Posterior cingulate gyrus (tissue), 11 donors: ENCODE data around the gene ARHGAP40.
A peak's percentile ranks its signal among the peaks of the same experiment; 100 is the strongest.

Experiments used
- DNase-seq, 10 donors: peaks; one replicate each; pipeline versions ENCODE4 v3.0.0 to v3.0.0-alpha.2; 2020 to 2021; ENCODE audit warnings: mixed read lengths in 3 of 10
- intact Hi-C: fragments of 100-400 bp; cut with DNase I; formaldehyde crosslinking; loops from one replicate; pipeline ENCODE4 v1.15.1; 2023

Gene ARHGAP40

GRCh38 chr20:38601216-38602184 lies at the start of gene ARHGAP40:
Gene ARHGAP40 (plus strand): TSS chr20:38601809.
- no peak for DNase-seq

DNA sequence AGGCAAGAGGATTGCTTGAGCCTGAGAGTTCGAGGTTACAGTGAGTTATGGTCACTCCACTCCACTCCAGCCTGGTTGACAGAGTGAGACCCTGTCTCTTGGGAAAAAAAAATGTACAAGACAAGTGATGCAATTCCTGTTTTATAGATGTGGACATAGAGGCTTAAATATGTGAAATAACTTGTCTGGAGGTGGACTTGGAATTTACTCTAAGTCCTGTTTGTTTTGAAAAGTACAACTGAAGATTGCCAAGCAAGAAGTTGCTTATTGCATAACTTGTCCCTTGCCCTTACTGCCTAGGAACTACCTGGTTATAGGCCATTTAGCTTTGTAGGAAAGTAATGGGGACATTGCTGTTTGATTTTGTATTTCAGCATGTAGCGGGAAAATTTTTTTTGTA lies 46.6 kb upstream of the ARHGAP40 start:
- intact Hi-C loops: no loop called here

More at GRCh38 chr20:38601216-38602184, at the start of gene ARHGAP40:
- intact Hi-C loops: no loop called here

DNA sequence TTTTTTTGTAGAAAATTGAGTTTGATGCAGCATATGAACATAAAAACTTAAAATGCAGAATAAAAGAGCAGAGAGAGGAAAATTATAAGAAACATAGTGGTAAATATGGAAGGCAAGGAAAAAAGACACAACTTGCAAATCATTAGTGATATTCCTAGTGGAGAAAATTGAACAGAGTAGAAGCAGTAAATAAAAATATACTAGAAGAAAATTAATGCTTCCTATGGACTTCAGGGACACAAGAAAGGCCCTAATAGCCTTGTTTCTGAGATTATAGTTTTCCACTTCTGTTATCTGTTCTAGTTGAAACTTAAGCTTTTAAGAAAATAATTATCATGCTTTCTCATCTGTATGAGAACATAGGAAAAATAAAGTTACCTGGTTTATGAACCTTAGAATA lies 46.2 kb upstream of the ARHGAP40 start:
- DNase-seq: no peak
- intact Hi-C loops: no loop called here

More for the DNA sequence above, 46.6 kb upstream of the ARHGAP40 start:
- no peak for DNase-seq

- intact Hi-C loops: no loop called here
- no peak for DNase-seq
Measured at GRCh38 chr20:38557174-38557573, 44.4 kb upstream of the ARHGAP40 start.

GRCh38 chr20:38558596-38559360 lies 42.8 kb upstream of the ARHGAP40 start:
- intact Hi-C loops: no loop called here
- DNase-seq: no peak

- intact Hi-C loops: no loop called here
- no peak for DNase-seq
Measured at GRCh38 chr20:38559764-38560163, 41.8 kb upstream of the ARHGAP40 start.

DNA sequence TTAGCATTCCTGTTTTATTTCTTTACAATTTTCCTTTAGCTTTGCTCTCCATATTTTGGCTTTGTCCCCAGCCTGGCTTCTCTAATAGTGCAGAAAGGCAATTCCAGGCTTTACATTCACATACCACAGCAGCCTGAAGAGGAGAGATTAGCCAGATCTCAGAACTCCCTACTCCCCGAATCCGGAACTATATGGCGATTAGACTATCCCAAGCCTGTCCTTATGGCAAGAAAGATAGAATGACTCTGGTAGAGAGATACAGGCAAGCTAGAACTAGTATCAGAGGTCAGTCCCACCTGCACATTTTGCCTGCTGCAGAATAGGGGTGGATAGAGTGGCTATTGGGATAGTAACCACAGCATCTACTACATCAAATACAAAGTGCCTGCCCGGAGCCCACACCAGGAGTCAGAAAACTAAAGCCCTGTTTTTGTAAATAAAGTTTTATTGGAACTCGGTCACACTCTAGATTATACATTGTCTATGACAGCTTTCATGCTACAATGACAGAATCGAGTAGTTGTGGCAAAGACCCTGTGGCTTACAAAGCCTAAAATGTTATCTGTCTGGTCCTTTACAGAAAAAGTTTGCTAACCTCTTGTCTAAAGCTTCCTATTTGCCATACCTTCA lies 37.7 kb upstream of the ARHGAP40 start:
- no peak for DNase-seq
- intact Hi-C loops: no loop called here

- no peak for DNase-seq
- intact Hi-C loops: no loop called here
Measured at GRCh38 chr20:38564680-38565079, 36.9 kb upstream of the ARHGAP40 start.

DNA sequence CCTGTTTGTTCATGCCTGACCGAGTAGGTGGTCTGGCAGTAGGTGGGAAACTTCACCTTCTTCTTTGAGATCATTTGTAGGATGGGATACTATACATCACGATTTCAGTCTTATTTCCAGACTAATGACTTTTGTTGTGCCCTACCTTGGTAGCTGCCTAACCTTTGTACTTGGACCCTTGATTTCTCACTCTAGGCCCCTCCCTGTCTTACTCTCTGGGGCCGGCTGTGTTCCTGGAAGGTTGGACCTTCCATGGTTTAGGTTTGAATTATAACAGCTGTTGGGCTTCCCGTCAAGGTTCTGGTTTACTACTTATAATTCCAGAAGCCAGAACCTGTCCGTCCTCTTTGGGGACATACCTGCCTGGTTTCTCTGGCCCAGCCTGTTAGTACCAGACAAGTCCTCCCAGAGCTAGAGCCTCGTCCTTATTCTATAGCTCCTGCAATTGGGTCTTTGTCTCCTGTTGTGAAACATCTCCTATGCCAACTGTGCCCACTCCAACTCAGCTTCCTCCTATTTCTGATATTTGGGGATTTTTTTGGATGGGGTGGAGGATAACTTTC lies 35.5 kb upstream of the ARHGAP40 start:
- intact Hi-C loops: no loop called here
- no peak for DNase-seq

DNA sequence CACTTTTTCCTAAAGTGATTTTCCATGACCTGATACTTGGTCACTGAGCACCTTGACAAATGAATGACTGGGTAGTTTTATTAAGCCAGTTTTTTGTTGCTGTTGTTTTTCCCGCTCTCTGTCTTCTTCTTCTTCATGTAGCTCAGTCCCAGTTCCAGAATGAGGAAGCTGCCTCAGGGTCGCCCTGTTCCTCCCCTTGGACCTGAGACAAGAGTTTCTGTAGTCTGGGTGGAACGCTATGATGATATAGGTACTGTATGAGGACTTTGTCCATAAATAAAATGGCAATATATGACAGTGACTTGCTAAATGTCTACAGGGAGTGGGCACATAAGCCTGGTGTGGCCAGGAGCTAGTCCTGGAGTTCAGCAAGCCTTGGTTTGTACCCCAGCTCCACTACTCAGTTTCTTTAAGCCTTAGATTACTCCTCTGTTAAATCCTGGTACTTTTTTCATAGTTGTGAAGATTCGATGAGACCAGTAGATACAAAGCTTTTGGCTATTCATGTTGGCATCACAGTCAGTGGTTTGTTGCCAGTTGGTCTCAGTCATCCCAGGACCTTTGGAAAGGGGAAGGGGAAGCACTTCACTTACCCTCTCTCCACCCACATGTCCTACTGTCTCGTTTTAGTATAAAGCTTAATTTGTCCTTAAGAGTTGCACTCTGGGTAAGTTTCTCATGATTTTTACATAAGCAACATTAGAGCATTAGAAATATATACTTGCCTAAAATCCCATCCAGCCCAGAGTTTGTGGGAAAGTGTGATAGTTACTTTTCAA lies 31.7 kb upstream of the ARHGAP40 start:
- DNase-seq: no peak
- intact Hi-C loops: no loop called here

GRCh38 chr20:38573413-38573812 lies 28.2 kb upstream of the ARHGAP40 start:
- intact Hi-C loops: no loop called here
- peak in 2 of 10 donors; percentile 34 to 87 for DNase-seq

- intact Hi-C loops: no loop called here
- DNase-seq: no peak
Measured at GRCh38 chr20:38579219-38579910, 22.2 kb upstream of the ARHGAP40 start.

GRCh38 chr20:38579921-38580320 lies 21.7 kb upstream of the ARHGAP40 start:
- intact Hi-C loops: no loop called here
- no peak for DNase-seq

GRCh38 chr20:38581013-38581412 lies 20.6 kb upstream of the ARHGAP40 start, which contains the start of gene ADIG:
Gene ADIG (plus strand): TSS chr20:38581197. CDS start chr20:38581251, 54 bp downstream.
- DNase-seq: peak; percentile 36 to 95 (median 56)
- intact Hi-C loops: no loop called here

DNA sequence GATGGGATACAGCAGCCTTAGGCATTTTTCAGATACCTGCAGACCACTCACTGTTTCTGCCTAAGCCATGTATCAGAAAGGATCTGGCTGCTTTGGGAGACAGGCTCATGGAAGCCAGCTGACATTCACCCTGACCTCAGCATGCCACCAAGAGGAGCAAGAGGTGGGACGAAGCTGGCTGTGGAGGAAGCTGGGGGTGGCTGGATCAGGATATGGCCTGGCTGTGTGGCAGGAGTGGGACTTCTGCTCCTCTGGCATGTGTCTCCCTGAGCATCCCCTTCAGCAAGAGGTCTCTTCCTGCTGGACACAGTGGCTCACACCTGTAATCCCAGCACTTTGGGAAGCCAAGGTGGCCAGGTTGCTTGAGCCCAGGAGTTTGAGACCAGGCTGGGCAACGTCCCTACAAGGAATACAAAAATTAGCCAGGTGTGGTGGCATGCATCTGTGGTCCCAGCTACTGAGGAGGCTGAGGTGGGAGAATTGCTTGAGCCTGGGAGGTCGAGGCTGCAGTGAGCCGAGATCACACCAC lies 19.7 kb upstream of the ARHGAP40 start:
- intact Hi-C loops: no loop called here
- DNase-seq: no peak

- DNase-seq: no peak
- intact Hi-C loops: no loop called here
Measured at GRCh38 chr20:38583306-38583705, 18.3 kb upstream of the ARHGAP40 start.

- intact Hi-C loops: no loop called here
- DNase-seq: no peak
Measured at GRCh38 chr20:38584099-38584763, 17.4 kb upstream of the ARHGAP40 start.

DNA sequence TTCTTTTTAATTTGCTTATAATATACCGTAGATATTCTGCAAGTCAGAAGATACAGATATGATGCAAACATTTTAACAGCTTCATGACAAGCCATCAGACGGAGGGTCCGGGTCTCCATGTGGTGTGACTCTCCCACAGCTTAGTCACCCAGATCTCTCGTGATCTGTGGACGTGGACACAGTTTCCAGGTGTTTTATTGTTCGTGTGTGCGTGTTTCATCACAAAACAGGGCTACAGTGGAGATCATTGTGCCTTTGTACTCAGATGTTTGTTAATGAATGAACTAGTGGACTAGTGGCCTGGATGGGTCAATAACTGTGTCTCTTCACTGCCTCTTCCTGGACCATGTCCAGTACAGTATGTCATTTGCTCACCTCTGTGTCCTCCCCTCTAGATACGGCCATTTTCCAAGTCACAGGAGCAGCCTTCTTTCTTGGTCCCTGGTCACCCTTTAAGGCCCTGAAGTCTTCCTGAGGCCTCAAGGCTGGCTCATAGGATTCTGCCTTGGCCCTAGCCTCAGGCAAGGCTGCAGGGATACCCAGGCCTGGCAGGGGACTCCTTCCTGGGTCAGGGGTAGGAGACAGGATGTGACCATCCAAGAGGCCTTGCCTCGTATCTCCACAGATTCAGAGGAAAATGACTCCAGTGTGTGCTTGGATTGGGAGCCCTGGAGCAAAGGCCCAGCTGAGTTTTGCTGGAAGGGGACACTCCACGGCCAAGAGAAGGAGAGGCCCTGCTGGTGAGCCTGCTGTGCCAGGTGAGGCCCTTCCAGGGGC lies 16.0 kb upstream of the ARHGAP40 start:
- no peak for DNase-seq
- intact Hi-C loops: no loop called here
